Airway epithelial cell (primary cell): ENCODE data around the gene SCP2D1. TPM values are rescaled to one million over a fixed set of nuclear protein-coding genes. Genes with fewer than 3 reads are reported as not detected.

Source experiments
- total RNA-seq: library from RNA; depleted of rRNA; stranded (reverse); fragments of >200 nt; gene quantifications from 2 replicates; pipeline ENCODE4 v1.2.3, GENCODE V29; 2015

Gene SCP2D1
- total RNA-seq, result not detected in 2 replicates

DNA sequence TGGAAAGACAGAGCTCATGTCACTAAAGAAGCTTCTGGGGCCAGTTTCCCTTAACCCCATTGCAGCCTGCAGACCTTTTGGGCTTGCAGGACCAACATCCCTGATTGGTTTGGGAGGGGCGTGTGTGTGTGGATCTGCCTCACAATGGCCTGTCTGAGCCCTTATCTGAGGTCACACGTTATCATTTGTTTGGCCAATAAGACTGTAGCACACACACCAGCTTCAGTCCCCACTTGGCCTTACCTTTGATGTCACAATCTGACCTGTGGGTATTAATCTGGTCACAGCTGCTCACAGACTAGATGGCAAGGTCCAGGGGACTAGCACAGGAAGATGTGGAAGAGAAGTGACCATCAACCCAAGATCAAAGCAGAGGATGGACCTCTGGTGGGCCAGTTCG lies at the start of gene SCP2D1:
Gene SCP2D1, plus strand, starts transcription at position 301 of the 400 bp plus-strand sequence. Its CDS starts 33 bp downstream, at position 334.

Other genes with a start within 250 kb of the SCP2D1 start
- gene SMIM26, start 246.4 kb upstream of the SCP2D1 start, total RNA-seq, result 81.5 and 146 TPM in 2 replicates
- 70.8 and 96.8 TPM in 2 replicates for gene DTD1, start 225.7 kb upstream of the SCP2D1 start, total RNA-seq